ENCODE data around the gene SORBS2. TPM values are rescaled to one million over a fixed set of nuclear protein-coding genes. Genes with fewer than 3 reads are reported as not detected.

Gene SORBS2
- total RNA-seq, 1 experiment from 2014 or later: 44.5 TPM

DNA sequence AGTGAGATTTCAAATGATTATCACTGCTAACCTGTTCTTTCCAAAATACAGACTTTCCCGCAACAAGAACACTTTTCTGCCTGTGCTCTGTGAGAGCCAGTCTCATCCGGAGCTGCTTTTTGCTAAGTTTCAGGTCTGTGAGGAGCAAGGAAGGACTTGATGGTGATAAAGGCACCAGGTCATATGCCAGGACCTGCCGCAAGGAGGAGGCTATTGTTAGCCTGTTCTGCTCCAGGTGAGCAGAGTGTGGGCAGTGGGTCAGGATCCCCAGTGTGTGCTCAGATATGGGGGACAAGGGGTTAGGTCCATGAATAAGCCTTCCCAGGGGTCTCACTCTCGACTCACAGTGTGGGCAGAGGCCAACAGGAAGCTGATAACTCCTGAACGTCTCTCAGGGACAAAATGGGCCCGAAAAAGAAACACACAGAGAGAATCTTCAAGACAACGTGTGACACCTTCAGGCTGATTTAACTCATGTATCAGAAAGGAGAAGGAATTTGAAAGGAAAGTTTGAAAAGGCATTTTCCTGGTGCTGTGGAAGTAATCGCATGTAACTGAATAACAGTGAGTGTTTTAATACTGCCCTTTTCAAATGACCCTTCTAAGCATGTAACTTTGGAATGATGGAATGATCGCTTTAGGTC is 219.0 kb downstream of the SORBS2 start:
- H3K9me3 Mint-ChIP-seq: no peaks in the 10 kb centered on the region
- ChIA-PET POLR2A (no interaction called here), CTCF (no interaction called here)
- no peak overlapping the region for H3K4me3 Mint-ChIP-seq
- H3K36me3 Mint-ChIP-seq: no peaks in the 10 kb centered on the region
- no peak for DNase-seq (ENCODE audit: low spot score)
- H3K27me3 Mint-ChIP-seq (ENCODE audit: low read depth): peaks cover 16% of the 10 kb centered on the region
- ATAC-seq: peak; percentile 67
- TF ChIP-seq GTF2I (CRISPR knock-in tag; conservative IDR thresholded peaks at IDR 0.05) (no peak), ZNF121 (CRISPR knock-in tag; IDR thresholded peaks at IDR 0.05) (no peak), CREB1 (CRISPR knock-in tag; IDR thresholded peaks at IDR 0.05) (no peak), NFYB (CRISPR knock-in tag; conservative IDR thresholded peaks at IDR 0.05; ENCODE audit: low read depth) (no peak)
- TF ChIP-seq, protein P1, sequence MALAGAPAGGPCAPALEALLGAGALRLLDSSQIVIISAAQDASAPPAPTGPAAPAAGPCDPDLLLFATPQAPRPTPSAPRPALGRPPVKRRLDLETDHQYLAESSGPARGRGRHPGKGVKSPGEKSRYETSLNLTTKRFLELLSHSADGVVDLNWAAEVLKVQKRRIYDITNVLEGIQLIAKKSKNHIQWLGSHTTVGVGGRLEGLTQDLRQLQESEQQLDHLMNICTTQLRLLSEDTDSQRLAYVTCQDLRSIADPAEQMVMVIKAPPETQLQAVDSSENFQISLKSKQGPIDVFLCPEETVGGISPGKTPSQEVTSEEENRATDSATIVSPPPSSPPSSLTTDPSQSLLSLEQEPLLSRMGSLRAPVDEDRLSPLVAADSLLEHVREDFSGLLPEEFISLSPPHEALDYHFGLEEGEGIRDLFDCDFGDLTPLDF (CRISPR knock-in tag; IDR thresholded peaks at IDR 0.05): no peak
- TF ChIP-seq, protein P2, sequence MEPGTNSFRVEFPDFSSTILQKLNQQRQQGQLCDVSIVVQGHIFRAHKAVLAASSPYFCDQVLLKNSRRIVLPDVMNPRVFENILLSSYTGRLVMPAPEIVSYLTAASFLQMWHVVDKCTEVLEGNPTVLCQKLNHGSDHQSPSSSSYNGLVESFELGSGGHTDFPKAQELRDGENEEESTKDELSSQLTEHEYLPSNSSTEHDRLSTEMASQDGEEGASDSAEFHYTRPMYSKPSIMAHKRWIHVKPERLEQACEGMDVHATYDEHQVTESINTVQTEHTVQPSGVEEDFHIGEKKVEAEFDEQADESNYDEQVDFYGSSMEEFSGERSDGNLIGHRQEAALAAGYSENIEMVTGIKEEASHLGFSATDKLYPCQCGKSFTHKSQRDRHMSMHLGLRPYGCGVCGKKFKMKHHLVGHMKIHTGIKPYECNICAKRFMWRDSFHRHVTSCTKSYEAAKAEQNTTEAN (CRISPR knock-in tag; IDR thresholded peaks at IDR 0.05): no peak
- TF ChIP-seq, protein P3, sequence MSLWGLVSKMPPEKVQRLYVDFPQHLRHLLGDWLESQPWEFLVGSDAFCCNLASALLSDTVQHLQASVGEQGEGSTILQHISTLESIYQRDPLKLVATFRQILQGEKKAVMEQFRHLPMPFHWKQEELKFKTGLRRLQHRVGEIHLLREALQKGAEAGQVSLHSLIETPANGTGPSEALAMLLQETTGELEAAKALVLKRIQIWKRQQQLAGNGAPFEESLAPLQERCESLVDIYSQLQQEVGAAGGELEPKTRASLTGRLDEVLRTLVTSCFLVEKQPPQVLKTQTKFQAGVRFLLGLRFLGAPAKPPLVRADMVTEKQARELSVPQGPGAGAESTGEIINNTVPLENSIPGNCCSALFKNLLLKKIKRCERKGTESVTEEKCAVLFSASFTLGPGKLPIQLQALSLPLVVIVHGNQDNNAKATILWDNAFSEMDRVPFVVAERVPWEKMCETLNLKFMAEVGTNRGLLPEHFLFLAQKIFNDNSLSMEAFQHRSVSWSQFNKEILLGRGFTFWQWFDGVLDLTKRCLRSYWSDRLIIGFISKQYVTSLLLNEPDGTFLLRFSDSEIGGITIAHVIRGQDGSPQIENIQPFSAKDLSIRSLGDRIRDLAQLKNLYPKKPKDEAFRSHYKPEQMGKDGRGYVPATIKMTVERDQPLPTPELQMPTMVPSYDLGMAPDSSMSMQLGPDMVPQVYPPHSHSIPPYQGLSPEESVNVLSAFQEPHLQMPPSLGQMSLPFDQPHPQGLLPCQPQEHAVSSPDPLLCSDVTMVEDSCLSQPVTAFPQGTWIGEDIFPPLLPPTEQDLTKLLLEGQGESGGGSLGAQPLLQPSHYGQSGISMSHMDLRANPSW (CRISPR knock-in tag; conservative IDR thresholded peaks at IDR 0.05; ENCODE audit: low read depth): no peak
- TF ChIP-seq, protein P4, sequence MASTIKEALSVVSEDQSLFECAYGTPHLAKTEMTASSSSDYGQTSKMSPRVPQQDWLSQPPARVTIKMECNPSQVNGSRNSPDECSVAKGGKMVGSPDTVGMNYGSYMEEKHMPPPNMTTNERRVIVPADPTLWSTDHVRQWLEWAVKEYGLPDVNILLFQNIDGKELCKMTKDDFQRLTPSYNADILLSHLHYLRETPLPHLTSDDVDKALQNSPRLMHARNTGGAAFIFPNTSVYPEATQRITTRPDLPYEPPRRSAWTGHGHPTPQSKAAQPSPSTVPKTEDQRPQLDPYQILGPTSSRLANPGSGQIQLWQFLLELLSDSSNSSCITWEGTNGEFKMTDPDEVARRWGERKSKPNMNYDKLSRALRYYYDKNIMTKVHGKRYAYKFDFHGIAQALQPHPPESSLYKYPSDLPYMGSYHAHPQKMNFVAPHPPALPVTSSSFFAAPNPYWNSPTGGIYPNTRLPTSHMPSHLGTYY (CRISPR knock-in tag; IDR thresholded peaks at IDR 0.05): no peak
- TF ChIP-seq, protein P5, sequence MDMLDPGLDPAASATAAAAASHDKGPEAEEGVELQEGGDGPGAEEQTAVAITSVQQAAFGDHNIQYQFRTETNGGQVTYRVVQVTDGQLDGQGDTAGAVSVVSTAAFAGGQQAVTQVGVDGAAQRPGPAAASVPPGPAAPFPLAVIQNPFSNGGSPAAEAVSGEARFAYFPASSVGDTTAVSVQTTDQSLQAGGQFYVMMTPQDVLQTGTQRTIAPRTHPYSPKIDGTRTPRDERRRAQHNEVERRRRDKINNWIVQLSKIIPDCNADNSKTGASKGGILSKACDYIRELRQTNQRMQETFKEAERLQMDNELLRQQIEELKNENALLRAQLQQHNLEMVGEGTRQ (CRISPR knock-in tag; IDR thresholded peaks at IDR 0.05): no peak
- H3K27ac Mint-ChIP-seq: 0 out of 2 replicates have a peak overlapping the region, but pooled peaks have one; percentile 14
- H3K4me1 Mint-ChIP-seq: peaks cover 30% of the 10 kb centered on the region

DNA sequence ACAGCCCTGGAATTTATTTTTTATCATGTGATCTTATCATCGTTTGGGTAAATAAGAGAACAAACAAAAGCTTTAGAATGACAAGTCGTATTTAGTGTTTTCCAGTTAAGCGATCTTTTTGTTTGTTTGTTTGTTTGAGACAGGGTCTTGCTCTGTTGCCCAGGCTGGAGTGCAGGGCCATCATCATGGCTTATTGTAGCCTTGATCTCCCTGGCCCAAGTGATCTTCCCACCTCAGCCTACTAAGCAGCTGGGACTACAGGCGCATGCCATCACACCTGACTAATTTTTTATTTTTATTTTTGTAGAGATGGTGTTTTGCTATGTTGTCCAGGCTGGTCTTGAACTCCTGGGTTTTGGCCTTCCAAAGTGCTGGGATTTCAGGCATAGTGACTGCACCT is 219.6 kb downstream of the SORBS2 start:
- ChIA-PET CTCF (no interaction called here), POLR2A (no interaction called here)
- ATAC-seq (no peak), DNase-seq (ENCODE audit: low spot score) (no peak)
- H3K27ac Mint-ChIP-seq: no peak overlapping the region
- no peak overlapping the region for H3K4me3 Mint-ChIP-seq
- H3K9me3 Mint-ChIP-seq: no peaks in the 10 kb centered on the region
- H3K36me3 Mint-ChIP-seq: no peaks in the 10 kb centered on the region
- H3K27me3 Mint-ChIP-seq (ENCODE audit: low read depth): peaks cover 22% of the 10 kb centered on the region
- H3K4me1 Mint-ChIP-seq: peaks cover 34% of the 10 kb centered on the region
- TF ChIP-seq ZNF121 (CRISPR knock-in tag; IDR thresholded peaks at IDR 0.05) (peak; percentile 83), PRRX2 (CRISPR knock-in tag; IDR thresholded peaks at IDR 0.05) (no peak), JUN (CRISPR knock-in tag; IDR thresholded peaks at IDR 0.05) (no peak)
- TF ChIP-seq, protein P6, sequence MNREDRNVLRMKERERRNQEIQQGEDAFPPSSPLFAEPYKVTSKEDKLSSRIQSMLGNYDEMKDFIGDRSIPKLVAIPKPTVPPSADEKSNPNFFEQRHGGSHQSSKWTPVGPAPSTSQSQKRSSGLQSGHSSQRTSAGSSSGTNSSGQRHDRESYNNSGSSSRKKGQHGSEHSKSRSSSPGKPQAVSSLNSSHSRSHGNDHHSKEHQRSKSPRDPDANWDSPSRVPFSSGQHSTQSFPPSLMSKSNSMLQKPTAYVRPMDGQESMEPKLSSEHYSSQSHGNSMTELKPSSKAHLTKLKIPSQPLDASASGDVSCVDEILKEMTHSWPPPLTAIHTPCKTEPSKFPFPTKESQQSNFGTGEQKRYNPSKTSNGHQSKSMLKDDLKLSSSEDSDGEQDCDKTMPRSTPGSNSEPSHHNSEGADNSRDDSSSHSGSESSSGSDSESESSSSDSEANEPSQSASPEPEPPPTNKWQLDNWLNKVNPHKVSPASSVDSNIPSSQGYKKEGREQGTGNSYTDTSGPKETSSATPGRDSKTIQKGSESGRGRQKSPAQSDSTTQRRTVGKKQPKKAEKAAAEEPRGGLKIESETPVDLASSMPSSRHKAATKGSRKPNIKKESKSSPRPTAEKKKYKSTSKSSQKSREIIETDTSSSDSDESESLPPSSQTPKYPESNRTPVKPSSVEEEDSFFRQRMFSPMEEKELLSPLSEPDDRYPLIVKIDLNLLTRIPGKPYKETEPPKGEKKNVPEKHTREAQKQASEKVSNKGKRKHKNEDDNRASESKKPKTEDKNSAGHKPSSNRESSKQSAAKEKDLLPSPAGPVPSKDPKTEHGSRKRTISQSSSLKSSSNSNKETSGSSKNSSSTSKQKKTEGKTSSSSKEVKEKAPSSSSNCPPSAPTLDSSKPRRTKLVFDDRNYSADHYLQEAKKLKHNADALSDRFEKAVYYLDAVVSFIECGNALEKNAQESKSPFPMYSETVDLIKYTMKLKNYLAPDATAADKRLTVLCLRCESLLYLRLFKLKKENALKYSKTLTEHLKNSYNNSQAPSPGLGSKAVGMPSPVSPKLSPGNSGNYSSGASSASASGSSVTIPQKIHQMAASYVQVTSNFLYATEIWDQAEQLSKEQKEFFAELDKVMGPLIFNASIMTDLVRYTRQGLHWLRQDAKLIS (CRISPR knock-in tag; IDR thresholded peaks at IDR 0.05; ENCODE audit: borderline replicate concordance): no peak

All from WTC11 (cell line).